Keratinocyte (primary cell): ENCODE results near the gene POC5.

Source experiments
- CTCF ChIP-seq, 3 experiments: IDR thresholded peaks in 1 of 3; conservative IDR thresholded peaks in 1 of 3; optimal IDR thresholded peaks in 1 of 3; 2 replicates in 2 of 3; 3 replicates in 1 of 3; pipeline versions ENCODE3 to v1.5.1; 2011; ENCODE audit warnings: low read length in 3 of 3, mild to moderate bottlenecking in 3 of 3, moderate library complexity in 2 of 3, control low read depth in 1 of 3, inconsistent platforms in 1 of 3; ENCODE audit not compliant: insufficient read depth in 2 of 3; ENCODE audit errors: extremely low read depth in 1 of 3
- EZH2 ChIP-seq: IDR thresholded peaks from one replicate; pipeline ENCODE4 v1.6.1; 2012; ENCODE audit warnings: inconsistent platforms, mild to moderate bottlenecking, low read length, moderate library complexity

- TF ChIP-seq CTCF (optimal IDR thresholded peaks at IDR 0.05 in 1 of 3, IDR thresholded peaks at IDR 0.05 in 1 of 3, conservative IDR thresholded peaks at IDR 0.05 in 1 of 3; ENCODE audit: extremely low read depth in 1 of 3, insufficient read depth in 2 of 3, low read length in 3 of 3) (no peak), EZH2 (no peak)
These were observed 27.1 kb upstream of the POC5 start for GRCh38 chr5:75744355-75744754.
